Trophoblast cell (in vitro differentiated cells and primary cell): ENCODE results near the gene POC1A.
A peak's percentile ranks its signal among the peaks of the same experiment; 100 is the strongest.

Experiments used
- DNase-seq, 2 donors: peaks; one replicate each; pipeline ENCODE4 v3.0.0-alpha.2; 2016
- H2AFZ ChIP-seq: 2 replicates; pipeline ENCODE4 v1.6.1; 2013; ENCODE audit warnings: low read length, moderate library complexity, mild to moderate bottlenecking; ENCODE audit not compliant: insufficient read depth, poor library complexity
- H2AK5ac ChIP-seq: 2 replicates; pipeline ENCODE4 v1.6.1; 2013; ENCODE audit warnings: mild to moderate bottlenecking, low read length
- H2BK120ac ChIP-seq: 2 replicates; pipeline ENCODE4 v1.6.1; 2013; ENCODE audit warnings: low read length, mild to moderate bottlenecking, moderate library complexity; ENCODE audit not compliant: insufficient read depth, poor library complexity
- H2BK12ac ChIP-seq: 2 replicates; pipeline ENCODE4 v1.6.1; 2013; ENCODE audit warnings: mild to moderate bottlenecking, low read length, moderate library complexity
- H2BK5ac ChIP-seq: 2 replicates; pipeline ENCODE4 v1.6.1; 2013; ENCODE audit warnings: low read length, low read depth, moderate library complexity, mild to moderate bottlenecking; ENCODE audit not compliant: poor library complexity
- H3K14ac ChIP-seq: 2 replicates; pipeline ENCODE4 v1.6.1; 2013; ENCODE audit warnings: mild to moderate bottlenecking, low read length
- H3K18ac ChIP-seq: 2 replicates; pipeline ENCODE4 v1.6.1; 2013; ENCODE audit warnings: mild to moderate bottlenecking, low read length
- H3K23ac ChIP-seq: 2 replicates; pipeline ENCODE4 v1.6.1; 2013; ENCODE audit warnings: low read length
- H3K27ac ChIP-seq: 2 replicates; pipeline ENCODE4 v1.5.1; 2013; ENCODE audit warnings: low read depth, mild to moderate bottlenecking, inconsistent platforms, low read length, moderate library complexity
- H3K27me3 ChIP-seq: 2 replicates; pipeline ENCODE4 v1.6.1; 2013; ENCODE audit warnings: inconsistent platforms, mild to moderate bottlenecking, low read length, moderate library complexity; ENCODE audit not compliant: insufficient read depth
- H3K36me3 ChIP-seq, 2 experiments: 1 replicate in 1 of 2; 2 replicates in 1 of 2; pipeline ENCODE4 v1.6.1; 2013; ENCODE audit warnings: low read length in 2 of 2, mild to moderate bottlenecking in 2 of 2, moderate library complexity in 1 of 2; ENCODE audit not compliant: insufficient read depth in 2 of 2, control insufficient read depth in 1 of 2
- H3K4ac ChIP-seq: 2 replicates; pipeline ENCODE4 v1.6.1; 2013; ENCODE audit warnings: low read depth, mild to moderate bottlenecking, low read length, moderate library complexity
- H3K4me1 ChIP-seq, 2 experiments: 1 replicate in 1 of 2; 2 replicates in 1 of 2; pipeline ENCODE4 v1.6.1; 2013; ENCODE audit warnings: low read length in 2 of 2, mild to moderate bottlenecking in 2 of 2, moderate library complexity in 1 of 2; ENCODE audit not compliant: insufficient read depth in 2 of 2, control insufficient read depth in 1 of 2
- H3K4me2 ChIP-seq: 2 replicates; pipeline ENCODE4 v1.6.1; 2013; ENCODE audit warnings: inconsistent platforms, mild to moderate bottlenecking, low read length, moderate library complexity
- H3K4me3 ChIP-seq: 2 replicates; pipeline ENCODE4 v1.5.1; 2013; ENCODE audit warnings: mild to moderate bottlenecking, low read depth, low read length, inconsistent platforms
- H3K79me1 ChIP-seq: one replicate; pipeline ENCODE4 v1.6.1; 2013; ENCODE audit warnings: low read length
- H3K79me2 ChIP-seq: 2 replicates; pipeline ENCODE4 v1.6.1; 2013; ENCODE audit warnings: low read length, mild to moderate bottlenecking; ENCODE audit not compliant: control insufficient read depth, insufficient read depth, poor library complexity
- H3K9ac ChIP-seq: 2 replicates; pipeline ENCODE4 v1.6.1; 2013; ENCODE audit warnings: mild to moderate bottlenecking, low read length
- H3K9me3 ChIP-seq: 2 replicates; pipeline ENCODE4 v1.6.1; 2013; ENCODE audit warnings: low read depth, mild to moderate bottlenecking, control low read depth, inconsistent platforms, low read length; ENCODE audit not compliant: insufficient read depth
- H4K12ac ChIP-seq: 2 replicates; pipeline ENCODE4 v1.6.1; 2013; ENCODE audit warnings: low read depth, mild to moderate bottlenecking, low read length, moderate library complexity
- H4K8ac ChIP-seq: 2 replicates; pipeline ENCODE4 v1.6.1; 2013; ENCODE audit warnings: low read depth, mild to moderate bottlenecking, low read length, moderate library complexity
- H4K91ac ChIP-seq: one replicate; pipeline ENCODE4 v1.6.1; 2013; ENCODE audit warnings: low read depth, mild to moderate bottlenecking, low read length, moderate library complexity
- WGBS: extraction: QIAGEN DNeasy Blood & Tissue Kit; methylation state at CpG from one replicate; pipeline ENCODE4 v1.1.7; 2013; ENCODE audit warnings: missing lambda C conversion rate; ENCODE audit not compliant: insufficient read length, insufficient coverage; ENCODE audit errors: extremely low coverage; 5-methylcytosine and 5-hydroxymethylcytosine counted together

The POC1A gene

GRCh38 chr3:52067526-52067925, 86.7 kb downstream of the POC1A start:
- H3K4me1 ChIP-seq = peaks cover 8 to 12% of the 10 kb centered on the region in 2 experiments
- no peak overlapping the region for H2BK120ac ChIP-seq
- no peak overlapping the region for H3K4me3 ChIP-seq
- H4K12ac ChIP-seq = no peak overlapping the region
- no peak overlapping the region for H3K18ac ChIP-seq
- H3K4me2 ChIP-seq = no peak overlapping the region
- no peak overlapping the region for H2BK5ac ChIP-seq
- H3K27ac ChIP-seq = no peak overlapping the region
- H3K27me3 ChIP-seq = no peaks in the 10 kb centered on the region
- no peak for DNase-seq
- peaks cover 3% of the 10 kb centered on the region for H3K79me1 ChIP-seq
- H2BK12ac ChIP-seq = no peak overlapping the region
- H4K91ac ChIP-seq = no peak overlapping the region
- no peak overlapping the region for H4K8ac ChIP-seq
- H3K23ac ChIP-seq = no peak overlapping the region
- no peak overlapping the region for H2AFZ ChIP-seq
- no CpG with 5 or more reads among the region's 4 CpGs for WGBS
- H3K14ac ChIP-seq = no peak overlapping the region
- H2AK5ac ChIP-seq = peak overlapping the region; percentile 20
- no peaks in the 10 kb centered on the region for H3K9me3 ChIP-seq
- no peak overlapping the region for H3K9ac ChIP-seq
- H3K4ac ChIP-seq = no peak overlapping the region
- no peaks in the 10 kb centered on the region for H3K79me2 ChIP-seq
- no peaks in the 10 kb centered on the region for H3K36me3 ChIP-seq

- Histone ChIP-seq H2BK5ac (no peak overlapping the region), H3K36me3 (no peaks in the 10 kb centered on the region), H3K79me1 (peaks cover 3% of the 10 kb centered on the region), H2BK12ac (no peak overlapping the region), H3K4me3 (no peak overlapping the region), H3K4me2 (no peak overlapping the region), H3K18ac (no peak overlapping the region), H3K27ac (no peak overlapping the region), H4K91ac (no peak overlapping the region), H3K4me1 (peaks cover 13 to 16% of the 10 kb centered on the region in 2 experiments), H2BK120ac (no peak overlapping the region), H3K9ac (no peak overlapping the region), H3K9me3 (no peaks in the 10 kb centered on the region), H2AK5ac (no peak overlapping the region), H3K27me3 (no peaks in the 10 kb centered on the region), H3K23ac (no peak overlapping the region), H3K79me2 (no peaks in the 10 kb centered on the region), H4K8ac (no peak overlapping the region), H3K14ac (no peak overlapping the region), H2AFZ (no peak overlapping the region), H3K4ac (no peak overlapping the region), H4K12ac (no peak overlapping the region)
- no peak for DNase-seq
- WGBS = no CpG with 5 or more reads among the region's 8 CpGs
These were observed 87.2 kb downstream of the POC1A start for GRCh38 chr3:52067046-52067445.

- no peak overlapping the region for H3K18ac ChIP-seq
- WGBS = no CpG with 5 or more reads among the region's 12 CpGs
- H3K23ac ChIP-seq = no peak overlapping the region
- H3K4ac ChIP-seq = no peak overlapping the region
- peaks cover 13 to 19% of the 10 kb centered on the region in 2 experiments for H3K4me1 ChIP-seq
- H2BK12ac ChIP-seq = no peak overlapping the region
- no peak overlapping the region for H3K14ac ChIP-seq
- no peak overlapping the region for H2BK5ac ChIP-seq
- H2AK5ac ChIP-seq = no peak overlapping the region
- H3K79me1 ChIP-seq = peaks cover 3% of the 10 kb centered on the region
- H3K4me3 ChIP-seq = no peak overlapping the region
- no peak overlapping the region for H4K91ac ChIP-seq
- H3K9ac ChIP-seq = no peak overlapping the region
- H3K27me3 ChIP-seq = no peaks in the 10 kb centered on the region
- no peak overlapping the region for H2AFZ ChIP-seq
- H3K27ac ChIP-seq = no peak overlapping the region
- no peaks in the 10 kb centered on the region for H3K79me2 ChIP-seq
- no peak for DNase-seq
- H3K4me2 ChIP-seq = no peak overlapping the region
- no peaks in the 10 kb centered on the region for H3K9me3 ChIP-seq
- H2BK120ac ChIP-seq = no peak overlapping the region
- H4K8ac ChIP-seq = no peak overlapping the region
- no peak overlapping the region for H4K12ac ChIP-seq
- H3K36me3 ChIP-seq = no peaks in the 10 kb centered on the region
These were observed 88.9 kb downstream of the POC1A start for GRCh38 chr3:52065264-52065756.

GRCh38 chr3:52064561-52064960, 89.7 kb downstream of the POC1A start:
- H4K8ac ChIP-seq = no peak overlapping the region
- H3K23ac ChIP-seq = no peak overlapping the region
- no peak overlapping the region for H2AFZ ChIP-seq
- no peak overlapping the region for H2BK12ac ChIP-seq
- no peak overlapping the region for H3K18ac ChIP-seq
- no peaks in the 10 kb centered on the region for H3K36me3 ChIP-seq
- H3K79me1 ChIP-seq = peaks cover 3% of the 10 kb centered on the region
- no peak overlapping the region for H4K91ac ChIP-seq
- no peak overlapping the region for H3K27ac ChIP-seq
- H3K4me3 ChIP-seq = no peak overlapping the region
- H3K14ac ChIP-seq = no peak overlapping the region
- no peak overlapping the region for H2AK5ac ChIP-seq
- WGBS = no CpG with 5 or more reads among the region's 8 CpGs
- no peaks in the 10 kb centered on the region for H3K9me3 ChIP-seq
- H3K4ac ChIP-seq = no peak overlapping the region
- no peak overlapping the region for H3K4me2 ChIP-seq
- DNase-seq = no peak
- no peak overlapping the region for H2BK5ac ChIP-seq
- H2BK120ac ChIP-seq = no peak overlapping the region
- no peak overlapping the region for H3K9ac ChIP-seq
- no peaks in the 10 kb centered on the region for H3K79me2 ChIP-seq
- peaks cover 13 to 22% of the 10 kb centered on the region in 2 experiments for H3K4me1 ChIP-seq
- H3K27me3 ChIP-seq = no peaks in the 10 kb centered on the region
- no peak overlapping the region for H4K12ac ChIP-seq
